Ramos (cell line): ENCODE measurements around the gene RNF145.

Experiments used
- in situ Hi-C: fragments of 300-500 bp; cut with MboI; formaldehyde crosslinking; loops from one replicate; pipeline ENCODE4 v1.14.3; 2022; ENCODE audit warnings: low sequenced_read_pairs; ENCODE audit not compliant: unreplicated experiment

Gene RNF145

DNA sequence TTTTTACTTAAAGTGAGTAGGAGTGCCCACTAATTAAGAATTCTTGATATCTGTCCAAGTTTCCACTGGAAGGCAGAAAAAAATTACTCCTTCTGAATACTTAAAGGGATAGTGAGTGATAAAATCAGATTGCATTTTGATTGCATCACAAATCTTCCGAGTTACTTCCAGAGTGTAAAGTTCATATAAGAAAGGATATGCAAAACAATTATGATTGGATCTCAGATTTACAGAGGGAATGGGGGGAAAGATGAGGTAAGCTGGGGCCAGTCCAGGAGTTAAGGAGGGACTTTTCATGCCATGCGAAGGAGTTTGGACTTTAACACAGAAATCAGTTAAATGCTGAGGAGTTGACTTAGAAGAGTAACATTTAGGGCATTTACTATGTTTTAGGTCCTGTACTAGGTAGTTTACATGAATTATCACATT lies 9.3 kb upstream of the RNF145 start:
- in situ Hi-C loops, result no loop called here

DNA sequence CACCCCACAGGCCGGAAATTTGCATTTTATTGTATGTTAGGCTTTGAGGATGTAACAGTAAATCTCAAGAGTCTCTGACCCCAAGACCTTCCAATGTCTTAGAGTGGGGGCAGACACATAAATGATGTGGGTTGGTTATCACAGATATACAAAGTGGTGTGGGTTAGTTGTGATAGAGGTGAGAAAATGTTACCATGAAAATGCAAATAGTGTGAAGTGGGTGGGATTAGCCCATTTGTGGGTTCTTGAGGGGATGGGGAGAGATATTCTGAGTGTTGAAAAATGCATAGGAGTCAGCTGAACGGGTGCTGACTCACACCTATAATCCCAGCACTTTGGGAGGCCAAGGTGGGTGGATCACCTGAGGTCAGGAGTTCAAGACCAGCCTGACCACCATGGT lies 7.9 kb upstream of the RNF145 start:
- in situ Hi-C loops, result no loop called here

DNA sequence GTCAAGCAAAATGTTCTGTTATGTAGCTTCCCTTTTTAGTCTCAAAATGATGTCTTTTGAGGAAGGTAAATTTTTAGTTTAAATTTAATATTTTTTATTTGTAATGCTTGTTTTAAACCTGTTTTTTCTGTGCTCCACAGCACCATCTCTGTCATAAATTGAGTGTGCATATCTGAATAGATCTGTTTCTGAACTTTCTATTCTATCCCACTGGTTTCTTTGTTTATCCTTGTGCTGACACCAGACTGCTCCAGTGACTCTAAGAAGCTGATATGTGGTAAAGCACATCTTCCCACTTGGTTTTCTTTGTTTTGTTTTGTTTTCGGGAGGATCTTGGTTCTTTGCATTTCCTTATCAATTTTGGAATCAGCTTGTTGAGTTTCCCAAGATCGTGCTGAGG lies 7.1 kb upstream of the RNF145 start:
- in situ Hi-C loops, result no loop called here

DNA sequence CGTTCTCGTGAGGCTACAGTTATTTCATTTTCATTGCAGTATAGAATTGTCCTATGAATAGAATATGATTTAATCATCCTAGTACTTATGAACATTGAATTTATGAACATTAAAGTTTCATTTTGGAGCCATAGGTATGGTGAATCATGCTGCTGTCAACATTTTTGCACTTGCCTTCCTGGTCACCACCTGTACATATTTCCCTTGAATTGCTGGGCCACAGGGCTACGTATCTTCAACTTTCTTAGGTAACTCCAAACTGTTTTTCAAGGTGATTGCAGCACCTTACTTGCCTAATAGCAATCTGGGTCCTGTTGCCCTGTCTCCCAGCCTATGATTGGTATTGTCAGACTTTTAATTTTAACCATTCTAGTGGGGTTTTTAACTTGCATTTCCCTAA lies 6.5 kb upstream of the RNF145 start:
- in situ Hi-C loops, result no loop called here

DNA sequence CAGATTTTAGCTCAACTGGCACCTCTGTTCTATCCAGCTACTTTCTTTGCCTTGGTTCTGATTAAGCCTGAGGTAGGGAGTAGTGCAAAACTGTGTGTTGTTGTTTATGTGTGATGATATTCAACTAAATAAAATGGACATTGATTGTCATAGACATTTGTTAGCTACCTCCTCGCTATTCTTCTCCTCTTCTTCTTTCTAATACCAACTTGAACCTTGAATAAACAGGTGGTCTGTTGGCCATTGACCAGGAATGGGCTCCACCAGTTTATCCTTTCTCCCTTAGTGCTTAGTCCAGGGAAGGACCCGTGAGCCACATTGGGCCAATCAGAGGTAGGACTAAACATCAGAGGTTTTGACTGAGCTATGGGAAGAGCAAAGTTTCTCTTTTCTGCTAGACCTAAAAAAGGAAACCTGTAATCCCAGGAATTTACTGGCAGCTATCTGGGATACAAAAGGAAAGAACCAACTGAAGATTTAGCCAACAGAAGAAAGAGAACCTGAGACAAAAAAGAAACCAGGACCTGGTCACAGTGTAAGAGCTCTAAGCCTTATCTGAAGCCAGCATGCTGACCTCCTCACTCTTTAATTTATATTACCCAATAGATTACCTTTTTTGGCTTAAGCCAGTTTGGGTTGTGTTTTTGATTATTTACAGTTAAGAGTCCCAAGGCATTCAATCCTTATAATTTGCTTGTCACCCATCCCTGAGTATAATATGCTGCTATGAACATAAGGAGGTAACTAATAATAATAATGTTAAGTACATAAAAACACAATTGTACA lies 5.3 kb upstream of the RNF145 start:
- in situ Hi-C loops, result no loop called here

DNA sequence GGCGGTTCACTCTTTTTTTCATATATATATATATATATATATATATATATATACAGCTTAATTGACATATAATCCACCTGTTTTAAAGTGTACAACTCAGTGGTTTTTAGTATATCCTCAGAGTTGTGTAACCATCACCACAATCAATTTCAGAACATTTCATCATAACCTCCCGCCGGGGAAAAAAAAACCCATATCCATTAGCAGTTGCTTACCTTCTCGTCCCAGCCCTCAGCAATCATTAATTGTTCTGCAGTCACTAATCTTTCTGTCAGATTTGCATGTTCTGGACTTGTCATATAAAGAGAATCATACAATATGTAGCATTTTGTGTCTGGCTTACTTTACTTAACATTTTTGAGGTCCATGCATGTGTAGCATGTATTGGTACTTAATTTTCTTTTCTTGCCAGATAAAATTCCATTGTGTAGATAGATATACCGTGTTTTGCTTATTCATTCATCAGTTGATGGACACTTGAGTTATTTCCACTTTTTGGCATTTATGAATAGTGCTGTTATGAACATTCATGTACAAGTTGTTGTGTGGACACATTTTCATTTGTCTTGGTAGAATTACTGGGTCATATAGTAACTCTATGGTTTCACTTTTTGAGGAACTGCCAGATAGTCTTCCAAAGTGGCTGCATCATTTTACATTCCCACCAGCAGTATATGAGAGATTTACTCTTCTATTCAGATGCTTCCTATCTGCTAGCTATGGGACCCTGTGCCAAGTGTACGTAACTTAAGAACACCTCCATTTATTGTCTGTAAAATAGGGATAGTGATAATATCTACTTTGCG lies 3.5 kb upstream of the RNF145 start:
- in situ Hi-C loops, result no loop called here

DNA sequence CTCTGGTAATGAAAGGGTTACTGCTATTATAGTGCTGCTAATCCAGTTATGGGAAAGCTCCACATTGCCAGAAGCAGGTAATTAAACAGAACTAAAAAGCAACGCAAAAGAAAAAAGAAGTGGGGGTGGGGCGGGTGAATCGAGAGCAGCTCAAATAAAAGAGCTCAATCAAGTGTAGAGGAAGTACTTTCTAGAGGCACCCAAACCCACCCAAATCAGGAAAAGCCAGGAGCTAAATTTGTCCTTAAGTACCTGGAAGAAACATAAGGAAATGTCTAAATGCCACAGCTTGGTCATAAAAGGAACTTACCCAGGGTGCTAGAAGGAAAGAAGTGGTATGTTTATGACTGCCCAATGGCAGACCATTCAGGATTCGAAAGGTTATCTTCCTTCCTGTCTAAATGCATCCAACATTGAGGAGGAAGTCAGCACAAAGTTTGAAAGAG lies 2.4 kb upstream of the RNF145 start:
- in situ Hi-C loops, result no loop called here

DNA sequence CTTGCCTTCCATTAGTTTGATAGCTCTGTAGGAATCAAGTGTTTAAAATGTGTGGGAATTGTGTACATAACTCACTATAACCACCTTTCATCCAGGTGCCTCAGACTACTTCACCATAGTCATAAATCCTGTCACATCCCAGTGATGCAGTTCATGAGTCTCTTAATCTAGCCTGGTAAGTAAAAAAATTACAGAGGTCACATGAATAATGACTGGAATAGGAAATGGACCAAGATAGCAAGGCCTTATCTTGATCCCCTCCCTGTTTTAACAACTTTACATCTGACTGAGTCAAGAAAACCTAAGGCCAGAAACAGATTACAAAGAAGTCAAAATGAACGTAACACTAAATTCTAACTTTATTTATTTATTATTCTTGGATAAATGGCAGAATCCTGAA lies 1.5 kb upstream of the RNF145 start:
- in situ Hi-C loops, result no loop called here

DNA sequence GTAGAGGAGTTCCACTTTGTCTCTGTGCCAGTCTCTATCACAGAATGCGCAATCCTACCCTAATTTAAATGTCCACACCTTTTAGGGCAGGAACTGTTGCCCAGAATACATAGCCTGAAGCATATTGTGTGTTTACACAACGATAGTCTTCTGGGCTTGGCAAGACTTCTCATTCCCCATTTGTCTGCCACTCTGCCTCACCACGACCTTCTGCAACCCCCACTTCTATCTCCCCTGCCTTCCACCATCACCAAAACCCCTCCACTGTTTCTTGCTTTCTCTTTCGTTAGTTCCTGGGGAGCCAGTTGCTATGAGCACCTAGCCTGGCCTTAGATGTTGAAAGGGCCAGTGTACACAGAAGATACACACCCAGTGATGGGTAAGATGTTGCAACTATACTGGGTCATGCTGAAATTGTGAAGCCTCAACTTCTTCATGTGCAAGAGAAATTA lies 883 bp upstream of the RNF145 start:
- in situ Hi-C loops, result no loop called here

DNA sequence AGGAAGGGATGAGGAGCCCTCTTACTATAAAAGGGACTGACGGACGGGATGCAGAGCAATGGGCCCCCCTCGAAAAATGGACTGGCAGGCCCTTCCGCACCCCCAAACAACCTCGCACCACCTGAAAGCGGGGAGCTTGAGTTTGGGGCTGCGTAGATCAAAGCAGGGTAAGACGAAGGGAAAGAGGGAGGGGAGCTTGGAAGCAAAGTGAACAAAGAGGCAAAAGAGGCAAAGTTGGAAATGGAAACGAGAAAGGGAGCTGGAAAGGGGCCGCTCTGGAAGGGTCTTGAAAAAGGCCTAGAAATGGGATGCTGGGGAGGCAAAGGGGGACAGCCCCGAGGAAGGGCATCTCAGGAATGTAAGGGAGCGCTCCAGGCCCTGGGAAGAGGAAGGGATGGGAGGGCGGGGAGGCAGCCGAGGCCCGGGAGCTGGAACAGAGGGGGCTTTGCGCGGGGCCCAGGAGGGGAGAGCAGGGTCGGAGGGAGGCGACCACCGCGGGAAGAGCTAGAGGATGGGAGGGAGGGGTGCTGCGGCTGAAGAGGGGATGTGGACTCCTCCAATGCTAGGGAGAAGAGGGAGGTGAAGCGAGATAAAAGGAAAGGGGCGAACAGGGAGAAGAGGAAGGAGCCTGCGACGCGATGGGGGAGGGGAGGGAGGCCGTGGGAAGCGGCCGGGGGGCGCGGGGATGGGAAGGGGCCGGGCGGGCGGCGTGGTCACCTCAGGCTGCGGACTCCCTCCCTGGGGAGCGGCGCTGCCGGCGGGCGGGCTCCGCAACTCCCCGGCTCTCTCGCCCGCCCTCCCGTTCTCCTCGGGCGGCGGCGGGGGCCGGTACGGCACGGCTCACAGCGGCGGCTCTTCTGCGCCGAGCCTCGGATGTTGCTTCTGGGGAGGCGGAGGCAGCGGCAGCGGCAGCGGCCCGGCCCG lies 577 bp downstream of the RNF145 start:
- in situ Hi-C loops, result no loop called here

DNA sequence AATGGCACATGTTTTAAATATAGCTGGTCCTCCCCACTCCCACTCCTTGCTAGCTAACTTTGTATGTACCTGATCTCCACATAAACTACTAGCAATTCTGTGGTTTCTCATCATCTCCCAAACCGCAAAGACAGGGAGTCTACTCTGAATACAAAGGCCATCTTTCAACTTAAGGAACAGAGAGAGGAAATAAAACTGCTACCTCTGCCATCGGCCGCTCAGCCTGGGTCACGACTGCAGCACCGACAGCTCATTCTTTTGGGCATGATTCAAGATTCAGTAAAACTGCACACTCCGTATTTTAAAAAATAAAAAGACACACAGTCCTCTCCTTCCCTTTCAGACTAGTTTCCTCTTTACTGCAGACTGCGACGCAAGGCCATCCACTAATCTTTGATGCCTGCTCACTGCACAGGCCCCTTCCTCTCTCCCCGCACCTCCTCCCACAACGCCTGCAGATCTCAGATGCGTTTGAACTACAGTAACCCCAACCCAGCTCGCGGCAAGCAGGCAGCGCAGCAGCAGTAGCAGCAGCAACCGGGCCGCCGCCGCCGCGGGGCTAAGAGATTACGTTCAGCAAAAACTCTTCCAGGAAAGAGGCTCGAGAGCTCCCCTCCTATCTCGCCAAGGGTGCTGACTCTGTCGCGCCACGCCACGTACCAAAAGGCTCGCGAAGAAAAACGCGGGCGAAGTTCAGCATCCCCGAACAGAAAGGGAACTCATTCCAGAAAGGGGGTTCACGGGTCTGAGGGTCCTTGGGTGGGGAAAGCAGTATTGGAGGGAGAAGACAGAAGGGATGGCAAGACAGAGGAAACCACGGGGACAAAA lies 1.5 kb downstream of the RNF145 start:
- in situ Hi-C loops, result no loop called here

DNA sequence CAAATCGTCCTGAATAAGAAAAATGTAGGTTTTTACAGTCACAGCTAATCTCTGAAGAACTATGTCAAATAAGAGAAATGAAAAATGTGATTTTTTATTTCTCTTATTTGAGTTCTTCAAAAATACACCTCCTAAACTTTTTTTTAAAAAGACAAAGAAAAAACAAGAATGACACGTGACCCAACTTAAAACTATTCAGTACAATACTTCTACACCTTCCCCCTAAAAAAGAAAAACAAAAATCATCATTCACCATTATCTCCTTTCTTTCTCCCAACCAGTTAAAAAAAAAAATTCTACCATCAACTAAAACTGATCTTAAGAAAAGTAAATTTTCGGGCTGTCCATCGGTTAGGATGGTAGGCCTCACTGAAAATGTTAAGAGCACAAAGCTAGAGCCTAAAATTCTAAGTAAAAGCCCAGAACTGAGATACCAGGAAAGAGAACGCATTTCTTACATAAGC lies 2.1 kb downstream of the RNF145 start:
- in situ Hi-C loops, result no loop called here

DNA sequence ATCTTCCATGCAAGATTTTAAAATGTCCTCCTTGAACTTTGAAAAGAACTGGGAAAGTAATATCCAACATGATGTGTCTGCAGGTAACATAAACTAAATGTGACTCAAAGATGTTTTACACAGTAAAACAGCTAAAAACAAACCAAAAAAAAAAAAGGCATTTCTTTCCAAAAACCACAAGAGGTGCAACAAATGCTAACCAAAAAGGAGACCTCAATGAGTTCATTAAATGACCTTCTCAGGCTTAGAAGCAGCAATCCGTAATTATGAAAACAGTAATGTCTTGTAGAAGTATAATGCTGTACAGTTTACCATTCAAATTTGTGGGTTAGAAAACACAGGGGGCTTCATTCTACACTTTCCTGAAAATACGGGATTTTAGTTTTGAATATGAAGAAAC lies 2.5 kb downstream of the RNF145 start:
- in situ Hi-C loops, result no loop called here

DNA sequence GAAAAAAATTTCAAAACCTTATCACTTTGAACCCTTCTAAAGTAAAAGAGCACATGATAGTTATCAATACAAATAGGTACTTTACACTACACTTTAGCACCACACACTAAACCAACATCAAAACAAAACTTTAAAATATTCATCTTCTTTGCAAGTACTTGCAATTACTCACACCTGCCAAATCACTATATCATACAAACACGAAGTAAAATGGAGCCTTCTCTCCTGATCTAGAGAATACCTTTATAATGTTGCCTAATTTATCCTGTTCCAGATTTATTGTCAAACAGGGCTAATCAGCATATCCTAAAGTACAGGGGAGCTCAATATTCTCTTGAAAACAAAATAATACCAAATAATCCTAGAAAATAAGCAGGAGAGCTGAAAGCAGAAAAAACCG lies 3.0 kb downstream of the RNF145 start:
- in situ Hi-C loops, result no loop called here

DNA sequence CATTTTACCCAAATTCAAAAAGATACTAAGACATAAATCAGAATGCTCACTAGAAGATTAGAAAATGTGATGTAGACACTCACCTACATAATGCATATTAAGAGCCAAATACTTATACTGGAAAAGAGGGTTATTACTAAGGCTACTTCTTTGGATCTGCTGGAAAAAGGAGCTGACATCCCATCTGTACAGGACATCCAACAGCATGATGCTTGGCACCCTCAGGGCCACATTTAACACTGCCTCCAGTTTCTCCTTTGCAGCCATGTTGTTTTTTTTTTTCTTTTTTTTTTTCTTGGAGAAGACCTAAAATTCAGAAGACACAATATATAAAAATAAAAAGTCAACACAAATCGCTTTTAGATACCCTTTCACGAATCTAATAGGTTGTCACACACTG lies 6.0 kb downstream of the RNF145 start:
- in situ Hi-C loops, result no loop called here

DNA sequence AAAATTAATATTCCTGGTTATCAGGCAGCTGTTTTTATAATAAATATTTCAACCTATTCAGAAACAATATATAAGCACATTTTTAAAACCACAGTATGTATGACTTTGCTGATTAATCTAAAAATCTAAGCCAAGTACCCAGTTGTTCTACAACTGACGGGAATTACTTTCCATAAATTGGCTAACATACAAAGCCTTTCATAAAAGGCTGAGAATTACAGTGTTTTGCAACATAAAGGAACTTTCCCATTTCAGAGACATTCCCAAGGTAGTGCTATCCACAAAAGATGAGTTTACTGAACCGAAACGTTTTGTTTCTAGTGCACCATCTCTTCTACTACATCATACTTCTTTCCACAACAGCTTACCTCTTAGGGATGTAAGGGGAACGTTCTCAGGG lies 7.2 kb downstream of the RNF145 start:
- in situ Hi-C loops, result no loop called here

DNA sequence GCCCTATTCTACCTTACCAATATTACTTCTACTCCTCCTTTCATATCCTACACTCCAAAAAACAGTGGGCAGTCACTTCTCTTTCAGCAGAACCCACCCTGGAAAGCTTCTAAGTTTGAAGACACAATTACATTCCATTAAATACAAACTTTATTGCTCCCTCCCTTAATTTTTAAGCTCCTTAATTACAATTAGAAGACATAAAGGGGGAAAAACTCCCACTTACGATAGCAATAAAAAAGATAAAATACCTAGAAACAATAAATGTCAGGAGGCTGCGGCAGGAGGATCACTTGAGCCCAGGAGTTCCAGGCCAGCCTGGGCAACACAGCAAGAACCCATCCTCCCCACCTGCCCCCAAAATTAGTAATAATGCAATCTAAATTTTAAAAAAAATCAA lies 9.6 kb downstream of the RNF145 start:
- in situ Hi-C loops, result no loop called here

DNA sequence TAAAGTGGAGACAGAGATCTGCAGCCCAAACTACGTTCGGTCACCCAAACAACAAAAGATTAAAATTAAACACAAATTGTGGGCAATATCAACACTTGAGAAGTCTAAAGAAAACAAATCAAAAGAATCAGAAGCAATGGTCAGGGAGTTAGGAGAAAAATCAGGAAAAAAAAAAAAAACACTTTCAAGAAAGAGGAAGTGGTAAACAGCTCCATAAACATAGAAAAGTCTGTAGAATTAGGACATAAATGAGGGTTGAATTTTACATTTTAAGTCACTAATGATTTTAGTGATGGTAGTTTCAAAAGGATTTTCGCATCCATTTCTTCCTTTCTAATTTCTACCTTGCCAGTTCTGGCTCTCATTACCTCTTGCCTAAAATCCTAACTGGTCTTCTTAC lies 10.1 kb downstream of the RNF145 start:
- in situ Hi-C loops, result no loop called here
